Ishikawa (cell line): ENCODE data around the gene LURAP1L.

Source experiments
- CEBPB ChIP-seq: IDR thresholded peaks from 2 replicates; pipeline ENCODE4 v1.6.1; 2012
- CREB1 ChIP-seq: IDR thresholded peaks from 2 replicates; pipeline ENCODE4 v1.6.1; 2012; ENCODE audit warnings: low read depth
- EGR1 ChIP-seq: IDR thresholded peaks from 2 replicates; pipeline ENCODE4 v1.6.1; 2012
- EP300 ChIP-seq: IDR thresholded peaks from 2 replicates; pipeline ENCODE4 v1.6.1; 2012; ENCODE audit warnings: borderline replicate concordance
- FOXM1 ChIP-seq: IDR thresholded peaks from 2 replicates; pipeline ENCODE4 v1.6.1; 2012; ENCODE audit warnings: low read depth, borderline replicate concordance
- MAX ChIP-seq: IDR thresholded peaks from 2 replicates; pipeline ENCODE4 v1.6.1; 2012
- NFIC ChIP-seq: IDR thresholded peaks from 2 replicates; pipeline ENCODE4 v1.6.1; 2012
- RAD21 ChIP-seq: IDR thresholded peaks from 2 replicates; pipeline ENCODE4 v1.6.1; 2012; ENCODE audit warnings: low read depth
- REST ChIP-seq: IDR thresholded peaks from 2 replicates; pipeline ENCODE4 v1.6.1; 2012; ENCODE audit warnings: low read depth, mild to moderate bottlenecking
- TAF1 ChIP-seq: IDR thresholded peaks from 2 replicates; pipeline ENCODE4 v1.6.1; 2012; ENCODE audit warnings: low read depth, mild to moderate bottlenecking
- TCF12 ChIP-seq: IDR thresholded peaks from 2 replicates; pipeline ENCODE4 v1.6.1; 2012; ENCODE audit warnings: low read depth
- TEAD4 ChIP-seq: IDR thresholded peaks from 2 replicates; pipeline ENCODE4 v1.6.1; 2012
- USF1 ChIP-seq: IDR thresholded peaks from 2 replicates; pipeline ENCODE4 v1.6.1; 2012
- YY1 ChIP-seq: IDR thresholded peaks from 2 replicates; pipeline ENCODE4 v1.6.1; 2012; ENCODE audit warnings: low read depth
- ZBTB7A ChIP-seq: IDR thresholded peaks from 2 replicates; pipeline ENCODE4 v1.6.1; 2012; ENCODE audit warnings: low read depth

Gene LURAP1L

GRCh38 chr9:12748954-12749353, 25.9 kb upstream of the LURAP1L start:
- TF ChIP-seq TAF1 (no peak), TCF12 (no peak), MAX (no peak), CREB1 (no peak), EP300 (no peak), YY1 (no peak), FOXM1 (no peak), ZBTB7A (no peak), REST (no peak), RAD21 (no peak), TEAD4 (no peak), NFIC (no peak), CEBPB (no peak), EGR1 (no peak), USF1 (no peak)

GRCh38 chr9:12753931-12754330, 20.9 kb upstream of the LURAP1L start:
- no peak for TF ChIP-seq NFIC
- TF ChIP-seq CREB1 = no peak
- TF ChIP-seq CEBPB = no peak
- no peak for TF ChIP-seq EP300
- no peak for TF ChIP-seq EGR1
- TF ChIP-seq RAD21 = no peak
- TF ChIP-seq FOXM1 = no peak

GRCh38 chr9:12759761-12760160, 15.1 kb upstream of the LURAP1L start:
- TF ChIP-seq EGR1 = no peak
- TF ChIP-seq REST = no peak
- no peak for TF ChIP-seq YY1
- no peak for TF ChIP-seq EP300
- TF ChIP-seq MAX = no peak
- no peak for TF ChIP-seq CREB1
- TF ChIP-seq USF1 = no peak
- TF ChIP-seq ZBTB7A = no peak
- no peak for TF ChIP-seq NFIC
- TF ChIP-seq CEBPB = no peak

- TF ChIP-seq NFIC (no peak), TEAD4 (no peak), EGR1 (no peak), TAF1 (no peak), REST (no peak), EP300 (no peak)
Measured at GRCh38 chr9:12760758-12761157, 14.1 kb upstream of the LURAP1L start.

- no peak for TF ChIP-seq TAF1
- TF ChIP-seq FOXM1 = no peak
- no peak for TF ChIP-seq TCF12
- no peak for TF ChIP-seq USF1
- TF ChIP-seq RAD21 = no peak
- TF ChIP-seq NFIC = no peak
- no peak for TF ChIP-seq YY1
- no peak for TF ChIP-seq MAX
- TF ChIP-seq EGR1 = no peak
Measured at GRCh38 chr9:12764150-12764549, 10.7 kb upstream of the LURAP1L start.
